ENCODE measurements around the gene FXYD2. TPM values are rescaled to one million over a fixed set of nuclear protein-coding genes. Genes with fewer than 3 reads are reported as not detected.
"Not testable (repeated sequence)": the region's sequence is repeated elsewhere in the genome, so short reads cannot be mapped to it uniquely, and the experiment has no call there.

The FXYD2 gene
- 0.10 TPM in 1 of 2 replicates, not detected in the other for total RNA-seq (2014; rRNA removed; shearing (Covaris generic))

DNA sequence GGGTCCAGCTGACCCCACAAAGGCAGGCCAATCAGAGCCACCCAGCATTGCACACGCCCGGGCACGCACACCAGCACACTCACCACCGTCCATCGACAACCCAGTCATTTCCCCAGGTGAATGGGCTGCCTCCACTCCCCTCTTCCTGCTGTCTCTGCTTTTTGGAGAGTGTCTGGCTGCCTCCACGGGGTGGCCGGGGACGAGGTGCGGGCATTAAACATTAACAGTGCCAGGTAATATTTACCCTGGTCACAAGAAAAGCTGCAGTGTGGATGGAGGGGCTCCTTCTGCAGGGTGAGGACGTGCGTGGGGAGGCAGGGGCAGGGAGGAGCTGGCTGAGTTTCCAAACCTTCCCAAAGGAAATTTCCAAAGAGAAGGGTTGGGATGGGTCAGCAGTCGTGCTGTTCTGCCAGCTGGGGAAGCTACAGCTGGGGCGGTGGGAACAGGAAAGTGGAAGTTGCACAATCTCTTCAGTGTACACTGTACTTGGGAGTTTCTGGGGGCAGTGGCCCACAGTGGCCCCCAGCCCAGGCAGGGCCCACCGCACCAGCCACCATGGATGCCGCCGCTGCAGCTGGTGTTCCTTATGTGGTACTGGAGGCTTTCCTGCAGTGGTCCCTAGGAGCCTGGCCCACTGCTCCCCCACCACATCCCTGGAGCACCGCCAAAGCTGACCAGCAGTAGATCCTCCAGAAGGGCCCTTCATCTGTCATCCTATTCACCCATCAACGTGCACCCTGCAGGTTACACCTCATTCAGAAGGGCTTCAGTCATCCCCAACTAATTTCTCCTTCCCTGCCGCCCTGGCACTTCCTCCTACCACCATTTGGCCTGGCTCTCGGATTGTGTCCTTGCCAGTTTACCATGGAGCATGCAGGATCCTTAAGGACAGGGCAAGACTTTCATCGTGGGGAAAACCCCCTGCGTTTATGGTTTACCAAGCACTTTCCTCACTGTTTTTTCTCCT is at the start of gene FXYD2:
Gene FXYD2 (minus strand): TSS at position 174 of the 967 bp plus-strand sequence. CDS start 66 bp downstream, at position 108.
- DNase-seq (ENCODE audit: low read depth), result peak; percentile 15

DNA sequence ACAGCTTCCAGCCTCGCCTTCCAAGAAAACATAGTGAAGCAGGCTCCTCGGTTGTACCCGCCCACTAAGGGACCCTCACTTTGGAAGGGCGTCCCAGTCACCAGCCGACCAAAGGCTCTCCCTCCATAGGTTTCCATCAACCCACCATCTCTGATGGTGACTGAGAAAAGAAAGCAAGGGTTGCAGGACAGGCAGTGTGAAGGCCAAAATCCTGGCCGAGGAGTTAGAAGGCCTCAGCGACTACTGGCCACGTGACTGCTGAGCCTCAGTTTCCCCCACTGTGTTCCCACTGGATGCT is 49.2 kb upstream of the FXYD2 start:
- DNase-seq (ENCODE audit: low read depth), result no peak

DNA sequence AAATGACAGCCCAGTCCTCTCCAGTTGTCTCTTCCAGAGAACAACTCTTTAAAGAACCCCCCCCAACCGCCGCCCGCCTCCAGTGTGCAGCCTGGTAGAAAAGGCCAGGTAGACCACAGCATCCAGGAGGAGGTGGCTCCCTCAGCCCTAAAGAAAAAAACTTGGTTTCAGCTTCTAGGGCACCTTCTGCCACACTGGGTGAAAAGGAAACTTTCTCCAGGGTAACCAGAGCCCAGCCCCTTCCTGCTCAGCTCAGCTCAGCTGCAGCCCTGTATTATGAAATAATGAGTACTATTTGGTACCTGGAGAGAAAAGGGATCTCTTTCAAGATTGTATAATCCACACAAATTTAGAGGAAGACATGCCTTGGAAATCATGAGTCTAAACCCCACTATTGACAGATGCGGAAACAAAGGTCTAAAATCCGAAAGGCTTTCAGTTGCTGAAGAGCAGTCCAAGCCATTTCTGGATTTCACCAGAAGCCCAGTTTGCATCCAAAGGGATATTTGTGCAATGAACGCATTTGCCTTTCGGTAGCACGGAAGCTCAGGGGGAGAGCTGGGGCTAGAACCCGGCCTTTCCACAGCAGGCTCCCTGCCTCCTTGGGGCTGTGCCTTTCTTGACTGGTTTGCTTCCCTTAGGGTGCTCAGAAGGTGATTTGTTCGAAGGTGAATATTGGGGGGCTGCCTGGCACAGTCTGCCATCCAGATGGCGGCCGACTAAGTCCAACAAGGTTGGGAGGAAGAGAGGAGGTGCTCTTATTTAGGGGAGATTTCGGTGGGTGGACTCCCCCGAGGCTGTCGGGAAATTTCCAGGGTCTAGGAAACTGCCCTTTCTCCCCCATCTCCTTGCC is 48.7 kb upstream of the FXYD2 start:
- DNase-seq (ENCODE audit: low read depth), result no peak

DNA sequence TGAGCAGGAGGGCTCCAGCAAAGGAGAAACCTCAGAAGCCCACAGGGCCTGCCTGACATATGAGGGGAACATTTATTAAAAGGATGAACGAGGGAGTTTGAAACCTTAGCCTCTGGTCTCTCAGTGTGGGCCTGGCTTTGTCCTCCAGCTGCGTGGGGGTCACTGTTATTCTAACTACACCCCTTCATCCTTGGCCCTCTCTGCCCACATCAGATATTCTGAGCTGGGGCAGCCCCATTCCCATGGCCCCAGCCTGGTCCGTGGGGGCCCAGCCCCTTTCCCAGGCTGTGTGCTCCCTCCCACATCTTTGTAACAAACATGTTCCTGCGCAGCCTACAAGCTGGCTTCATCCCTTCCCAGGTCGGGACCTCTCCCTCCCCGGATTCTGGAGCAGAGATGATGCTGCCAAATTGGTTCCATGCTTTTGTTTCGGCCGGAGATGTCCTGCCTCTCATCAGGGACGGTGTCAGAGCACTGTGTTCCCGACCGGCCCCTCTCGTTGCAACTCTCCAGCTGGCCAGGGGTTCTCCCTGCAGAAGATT is 47.9 kb upstream of the FXYD2 start:
- no peak for DNase-seq (ENCODE audit: low read depth)

DNA sequence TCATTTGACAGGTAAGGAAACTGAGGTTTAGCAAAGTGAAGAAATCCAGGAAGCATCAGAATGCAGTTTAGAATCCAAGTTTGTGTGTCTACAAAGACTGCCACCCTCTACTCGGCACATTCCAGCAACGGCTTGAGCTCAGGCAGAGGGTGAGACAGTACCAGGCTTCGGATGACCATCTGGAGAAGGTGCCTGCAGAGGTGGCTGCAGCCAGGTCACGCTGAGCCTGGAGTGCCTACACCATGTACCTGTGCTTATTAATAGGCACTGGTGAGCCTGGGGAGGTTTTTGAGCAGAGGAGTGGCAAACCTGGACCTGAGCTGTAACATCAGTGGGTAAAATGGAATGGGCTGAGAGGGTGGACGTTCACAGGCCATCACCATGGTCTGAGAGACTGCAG is 47.2 kb upstream of the FXYD2 start:
- DNase-seq (ENCODE audit: low read depth), result no peak

DNA sequence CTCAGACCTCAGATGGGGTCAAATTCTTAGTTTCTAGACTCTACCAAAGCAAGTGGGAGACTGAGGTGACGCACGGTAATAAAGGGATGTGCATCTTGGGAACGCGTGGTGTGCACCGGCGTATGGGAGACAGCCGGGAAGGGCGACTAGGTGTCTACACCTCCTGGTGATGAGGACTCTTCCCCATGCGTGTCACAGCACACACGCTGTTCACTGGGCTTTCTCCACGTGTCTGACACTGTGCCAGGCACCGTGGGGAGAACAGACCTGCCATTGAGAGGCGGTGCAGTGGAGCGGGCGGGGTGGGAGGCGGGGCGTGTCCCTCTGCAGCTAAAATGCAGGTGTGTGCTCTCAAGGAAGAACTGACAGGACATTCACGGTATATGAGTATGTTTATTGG is 46.6 kb upstream of the FXYD2 start:
- DNase-seq (ENCODE audit: low read depth), result no peak

DNA sequence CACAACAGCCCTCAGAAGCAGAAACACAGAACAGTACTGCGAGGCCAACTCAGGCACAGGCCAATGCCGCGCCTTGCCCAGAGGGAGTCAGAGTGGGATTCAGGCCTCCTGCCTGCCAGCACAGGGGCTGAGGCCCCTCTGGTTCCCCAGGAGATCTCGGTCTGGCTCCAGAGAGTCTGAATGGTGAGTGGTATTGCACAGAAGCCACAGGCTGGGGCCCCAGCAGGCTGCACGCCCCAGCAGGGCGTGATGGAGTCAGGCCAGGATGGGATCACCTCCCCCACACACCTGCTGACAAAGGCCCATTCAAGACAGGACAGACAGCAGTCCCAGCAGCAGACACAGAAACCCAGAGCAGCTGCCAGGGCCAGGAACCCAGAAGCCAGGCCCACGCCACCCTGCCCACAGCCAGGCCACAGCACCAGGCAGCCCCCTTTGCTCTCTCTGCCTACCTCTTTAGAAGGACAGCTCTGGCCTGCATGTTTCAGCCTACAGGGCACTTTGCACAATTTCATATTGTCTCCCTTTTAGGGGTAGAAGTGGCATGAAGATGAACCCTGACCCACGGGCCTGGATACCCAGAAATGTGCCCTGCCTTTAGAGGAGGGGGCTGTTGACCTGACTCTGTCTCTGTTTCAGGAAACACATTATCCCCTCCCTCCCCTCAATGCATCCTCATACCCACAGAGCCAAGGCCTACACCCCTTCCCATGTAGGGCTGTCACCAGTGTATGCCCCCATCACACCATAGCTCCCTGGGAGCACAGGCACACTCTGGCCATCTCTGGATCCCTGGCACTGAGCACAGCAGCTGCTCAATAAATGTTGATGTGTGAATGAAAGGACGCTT is 45.8 kb upstream of the FXYD2 start:
- DNase-seq (ENCODE audit: low read depth), result no peak

DNA sequence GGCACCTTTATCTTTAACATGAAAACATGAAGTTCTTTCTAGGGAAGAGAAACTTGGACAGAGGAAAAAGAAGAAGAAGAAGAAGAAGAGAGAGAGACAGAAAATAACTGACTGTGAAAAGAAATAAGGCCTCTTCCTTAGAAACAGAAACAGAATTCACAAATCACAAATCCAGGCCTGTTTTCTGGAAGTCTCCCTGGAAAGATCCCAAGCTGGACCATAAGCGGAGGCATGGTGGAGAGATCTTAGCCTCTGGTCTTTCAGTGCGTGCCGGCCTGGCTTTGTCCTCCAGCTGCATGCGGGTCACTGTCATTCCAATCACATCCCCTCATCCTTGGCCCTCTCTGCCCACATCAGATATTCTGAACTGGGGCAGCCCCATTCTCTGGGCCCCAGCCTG is 45.1 kb upstream of the FXYD2 start:
- DNase-seq (ENCODE audit: low read depth), result no peak

DNA sequence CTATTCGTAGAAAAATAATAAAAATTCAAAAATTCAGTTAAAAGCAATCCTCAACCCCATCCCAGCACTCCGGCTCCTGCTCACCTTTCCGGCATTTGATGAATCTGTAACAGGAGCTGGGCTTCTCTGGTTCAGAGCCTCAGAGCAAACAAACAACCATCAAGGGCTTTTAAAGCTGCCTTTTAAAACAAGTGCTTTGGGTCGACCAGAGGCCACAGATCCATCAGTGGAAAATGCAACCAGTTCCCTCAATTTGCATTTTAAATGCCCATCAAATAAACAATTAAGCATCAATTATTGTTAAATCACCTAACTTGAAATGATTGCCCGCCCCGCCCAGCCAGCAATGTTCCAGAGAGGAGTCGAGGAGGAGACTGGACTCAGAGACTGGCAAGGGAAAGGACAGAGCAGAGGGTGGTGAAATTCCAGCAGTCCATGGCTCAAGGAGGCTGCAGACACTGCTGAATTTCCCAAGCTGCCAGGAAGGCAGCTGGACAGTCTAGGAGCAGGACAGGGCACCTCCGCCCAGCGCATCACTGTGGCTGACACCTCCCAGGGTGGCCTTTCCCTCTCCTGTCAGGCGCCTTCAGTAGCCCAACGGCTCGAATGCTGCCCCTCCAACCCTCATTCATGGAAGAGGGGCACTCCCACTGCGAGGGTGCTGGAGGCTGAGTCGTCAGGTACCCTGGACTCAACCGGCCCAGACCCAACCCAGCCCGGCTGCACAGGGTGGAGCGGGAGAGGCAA is 44.4 kb upstream of the FXYD2 start:
- no peak for DNase-seq (ENCODE audit: low read depth)

DNA sequence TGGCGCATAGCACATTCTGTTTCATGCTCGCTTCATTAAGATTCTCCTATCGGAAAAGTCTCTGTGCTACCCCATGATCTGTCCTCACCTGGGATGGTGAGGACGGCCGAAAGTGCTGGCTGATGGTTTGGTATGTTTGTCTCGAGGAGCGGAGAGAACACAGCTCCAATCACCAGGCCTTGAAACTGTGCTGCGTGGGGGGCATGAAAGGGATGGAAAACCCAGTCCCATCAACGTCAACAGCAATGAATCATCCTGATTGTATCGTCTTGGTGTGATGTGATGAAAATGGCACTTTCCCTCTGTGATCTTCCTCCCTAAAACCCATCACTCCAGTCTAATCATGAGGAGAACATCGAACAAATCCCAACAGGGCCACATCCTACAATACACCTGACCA is 43.5 kb upstream of the FXYD2 start:
- no peak for DNase-seq (ENCODE audit: low read depth)

DNA sequence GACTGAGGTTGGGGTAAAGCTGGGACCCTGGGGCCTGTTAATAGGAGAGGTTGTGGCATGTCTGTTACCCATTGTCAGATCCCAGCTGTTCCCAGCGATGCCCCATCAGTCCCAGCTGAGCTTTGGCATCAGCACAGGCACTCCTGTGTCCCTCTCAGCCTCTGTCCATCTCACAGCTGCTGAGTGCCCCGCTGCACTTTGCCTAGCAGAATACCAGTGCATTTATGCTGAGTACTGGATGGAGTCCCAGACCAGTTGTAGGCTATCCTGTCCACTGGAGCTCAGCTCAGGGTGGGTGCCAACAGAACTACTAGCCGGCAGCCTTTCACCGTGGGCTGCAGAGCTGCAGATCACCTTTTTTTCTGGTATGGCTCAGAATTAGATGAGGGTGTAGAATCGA is 42.0 kb upstream of the FXYD2 start:
- DNase-seq (ENCODE audit: low read depth), result no peak

DNA sequence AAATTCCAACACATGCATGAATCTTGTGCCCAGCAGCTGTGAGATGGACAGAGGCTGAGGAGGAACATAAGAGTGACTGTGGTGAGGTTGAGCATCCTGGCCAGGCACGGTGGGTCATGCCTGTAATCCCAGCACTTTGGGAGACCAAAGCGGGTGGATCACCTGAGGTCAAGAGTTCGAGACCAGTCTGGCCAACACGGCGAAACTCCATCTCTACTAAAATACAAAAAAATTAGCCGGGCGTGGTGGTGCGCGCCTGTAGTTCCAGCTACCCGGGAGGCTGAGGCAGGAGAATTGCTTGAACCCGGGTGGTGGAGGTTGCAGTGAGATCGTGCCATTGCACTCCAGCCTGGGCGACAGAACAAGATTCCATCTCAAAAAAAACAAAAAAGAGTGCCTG is 41.0 kb upstream of the FXYD2 start:
- not testable (repeated sequence) for DNase-seq (ENCODE audit: low read depth)

DNA sequence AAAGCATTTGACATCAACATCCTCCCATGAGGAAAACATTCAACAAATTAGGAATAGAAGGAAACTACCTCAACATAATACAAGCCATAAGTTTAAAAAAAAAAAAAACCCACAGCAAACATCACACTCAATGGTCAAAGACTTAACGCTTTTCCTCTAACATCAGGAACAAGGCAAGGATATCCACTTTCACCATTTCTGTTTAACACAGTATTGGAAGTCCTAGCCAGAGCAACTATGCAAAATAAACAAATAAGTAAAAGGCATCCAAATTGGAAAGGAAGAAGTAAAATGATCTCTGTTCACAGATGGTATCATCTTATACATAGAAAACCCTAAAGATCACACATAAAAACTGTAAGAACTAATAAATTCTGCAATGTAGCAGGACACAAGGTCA is 38.8 kb upstream of the FXYD2 start:
- DNase-seq (ENCODE audit: low read depth), result no peak

DNA sequence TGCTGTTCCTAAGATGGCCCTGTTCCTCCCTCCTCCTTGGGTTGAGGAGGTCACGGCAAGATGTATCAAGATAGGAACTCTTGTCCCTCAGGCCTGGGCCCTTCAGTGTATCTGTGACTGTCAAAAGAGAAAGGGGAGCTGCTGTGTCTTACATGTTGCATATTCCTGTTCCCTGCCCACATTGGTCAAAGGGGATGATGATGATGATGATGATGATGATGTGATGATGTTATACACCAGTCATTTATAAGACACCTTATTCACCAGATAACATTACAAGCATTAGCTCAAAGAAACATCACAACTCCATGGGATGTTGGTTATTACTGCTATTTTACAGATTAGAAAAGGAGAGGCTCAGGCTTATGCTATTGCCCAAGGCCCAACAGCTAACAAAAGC is 38.2 kb upstream of the FXYD2 start:
- DNase-seq (ENCODE audit: low read depth), result no peak

DNA sequence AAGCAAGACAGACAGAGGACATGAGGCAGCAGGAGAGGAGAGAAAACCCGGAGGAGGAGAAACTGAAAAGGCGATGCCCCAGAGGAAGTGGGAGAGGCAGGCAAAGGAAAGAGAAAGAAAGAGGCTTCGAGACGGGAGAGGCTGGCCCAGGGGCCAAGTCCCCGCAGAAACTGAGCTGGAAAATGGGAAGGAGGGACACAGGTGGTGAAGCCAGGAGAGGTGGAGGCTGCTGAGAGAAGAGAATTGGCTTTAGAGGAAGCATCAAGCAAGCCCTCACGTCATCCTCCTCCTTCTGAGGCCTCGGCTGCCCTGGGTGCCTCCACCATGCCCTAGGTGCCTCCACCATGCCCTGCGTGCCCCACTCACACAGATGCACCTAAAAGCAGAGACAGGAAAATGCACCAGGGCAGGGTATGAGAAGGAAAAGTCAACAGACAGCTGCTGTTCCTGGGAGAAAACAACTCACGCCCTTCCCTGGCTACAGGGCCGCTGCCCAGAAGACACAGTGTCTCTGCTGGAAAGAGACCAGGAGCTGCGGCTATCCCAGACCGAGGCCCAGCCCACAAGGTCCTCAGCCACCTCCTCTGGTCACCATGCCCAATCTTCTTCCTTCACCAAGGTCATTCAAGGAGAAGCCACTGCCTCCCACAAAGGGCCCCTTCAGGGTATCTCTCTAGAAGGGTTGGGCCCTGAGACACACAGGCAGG is 37.6 kb upstream of the FXYD2 start:
- DNase-seq (ENCODE audit: low read depth), result no peak

DNA sequence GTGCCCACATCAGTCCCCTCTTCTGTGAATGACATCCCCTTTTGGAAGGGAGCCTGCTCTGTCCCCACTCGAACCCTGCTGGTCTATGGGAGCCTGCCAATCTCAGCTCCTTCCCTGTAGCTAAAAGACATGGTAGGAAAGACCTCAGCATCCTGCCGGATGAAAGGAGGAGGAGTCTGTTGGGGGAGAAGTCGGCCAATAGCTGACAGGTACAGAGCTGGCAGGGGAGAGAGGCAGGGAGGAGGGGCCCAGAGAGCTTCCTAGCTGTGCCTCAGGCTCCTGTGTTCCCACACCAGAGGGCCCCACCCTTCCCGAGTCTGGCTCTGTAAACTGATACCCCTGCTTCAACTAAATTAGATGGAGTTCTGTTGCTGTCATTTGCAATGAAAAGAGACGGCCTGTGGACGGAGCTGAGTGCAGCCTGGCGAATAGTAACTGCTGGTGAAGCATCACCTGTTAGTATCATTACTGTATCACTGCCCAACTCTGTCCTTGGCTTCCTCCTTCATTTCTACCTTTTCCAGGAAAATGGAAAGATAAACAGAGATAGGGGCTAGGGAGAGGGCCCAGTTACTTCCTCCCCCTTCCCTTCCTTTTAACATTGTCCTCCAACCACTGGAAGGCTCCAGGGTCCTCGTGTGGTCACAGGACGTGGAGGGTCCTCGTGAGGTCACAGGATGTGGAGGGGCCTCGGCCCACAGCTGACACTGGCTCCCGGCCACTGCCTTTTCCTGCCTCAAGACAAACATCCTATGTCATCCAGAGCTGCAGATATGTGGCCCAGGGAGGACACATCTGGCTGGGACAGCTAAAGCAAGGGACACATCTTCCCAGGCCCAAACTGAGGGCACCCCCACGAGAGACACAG is 36.8 kb upstream of the FXYD2 start:
- DNase-seq (ENCODE audit: low read depth), result peak; percentile 21

DNA sequence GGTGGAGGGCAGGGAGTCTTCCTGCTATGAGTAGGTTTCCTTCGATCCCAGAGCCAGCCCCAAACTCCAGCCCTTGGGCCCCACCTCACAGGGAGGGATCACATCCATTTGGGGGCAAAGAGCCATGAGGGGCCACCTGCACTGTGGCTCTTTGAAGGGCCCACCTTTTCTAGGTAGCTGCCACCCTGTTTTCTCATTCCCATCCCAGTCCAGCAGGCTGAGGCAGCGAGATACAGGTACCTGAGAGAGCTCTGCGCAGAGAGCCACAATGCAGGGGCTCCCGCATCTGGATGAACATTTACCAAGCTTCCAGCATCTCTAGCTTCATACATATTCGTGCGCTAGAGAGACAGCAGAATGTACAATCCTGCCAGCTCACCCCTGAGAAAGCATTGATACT is 35.6 kb upstream of the FXYD2 start:
- DNase-seq (ENCODE audit: low read depth), result no peak

DNA sequence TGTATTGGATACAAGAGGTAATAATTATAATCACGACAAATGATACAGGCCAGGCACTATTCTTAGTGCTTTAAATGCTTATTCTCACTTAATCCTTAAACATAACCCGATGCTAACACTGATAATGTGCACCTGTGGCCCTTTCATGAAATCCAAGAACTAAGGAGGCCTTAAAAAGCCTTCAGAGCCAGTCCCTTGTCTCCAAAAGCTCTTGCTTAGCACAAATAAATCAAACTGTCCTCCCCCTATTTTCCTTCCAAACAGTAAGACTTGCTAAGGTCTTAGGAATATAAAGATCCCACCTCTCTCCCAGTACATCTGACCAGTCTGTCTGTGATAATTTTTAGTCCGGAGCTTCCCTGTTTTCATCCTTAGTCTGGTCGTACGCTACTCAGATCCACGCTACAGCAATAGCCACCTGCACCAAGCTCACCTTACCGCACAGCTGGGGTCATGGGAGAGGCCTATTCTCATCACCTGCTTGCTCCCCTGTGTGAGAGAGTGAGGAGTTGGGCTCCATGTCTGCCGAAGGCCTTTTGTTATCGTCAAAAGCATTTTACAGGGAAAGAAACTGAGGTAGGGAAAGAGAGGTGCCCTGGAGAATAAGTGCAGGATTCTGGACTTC is 35.1 kb upstream of the FXYD2 start:
- no peak for DNase-seq (ENCODE audit: low read depth)

DNA sequence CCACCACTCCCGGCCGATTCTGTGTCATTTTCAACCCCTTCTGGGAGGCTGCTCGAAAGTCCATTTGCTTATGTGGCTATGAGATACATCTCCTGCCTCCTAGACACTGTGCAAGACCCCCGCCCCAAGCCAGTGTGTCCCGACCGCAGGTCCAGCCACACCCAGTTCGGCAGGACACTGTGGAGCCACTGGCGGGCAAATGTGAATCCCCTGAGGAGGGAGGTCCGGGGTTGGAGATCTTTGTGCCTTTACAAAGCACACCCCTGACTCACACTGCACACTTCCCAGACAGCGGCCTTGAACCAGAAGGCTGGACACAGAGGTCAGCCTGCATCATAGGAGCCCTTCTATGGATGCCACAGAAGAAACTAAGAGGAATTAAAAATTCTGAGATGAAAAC is 34.5 kb upstream of the FXYD2 start:
- DNase-seq (ENCODE audit: low read depth), result no peak

Measured in RPMI7951 (cell line).